ENCODE data around the gene ATN1. TPM values are rescaled to one million over a fixed set of nuclear protein-coding genes. Genes with fewer than 3 reads are reported as not detected.
"Not testable (repeated sequence)": the region's sequence is repeated elsewhere in the genome, so short reads cannot be mapped to it uniquely, and the experiment has no call there.

The ATN1 gene
- 131 and 139 TPM in 2 replicates for total RNA-seq (ENCODE audit: low replicate concordance)
- long read RNA-seq, partial matches to known transcripts: 0 of 1 reads
- long read RNA-seq, other reads (novel, unspliced or antisense): 1 of 1 reads

GRCh38 chr12:6927379-6928021 is at the start of gene ATN1:
TSS of gene ATN1 (plus strand) at chr12:6927959. CDS start at chr12:6934002, 6,043 bp downstream.
- no peaks in the 10 kb centered on the region for H3K9me3 Mint-ChIP-seq
- H3K36me3 Mint-ChIP-seq: peaks cover 17% of the 10 kb centered on the region
- H3K4me3 Mint-ChIP-seq: peak within 1 kb of the TSS; percentile 95
- peak; percentile 84 for DNase-seq (ENCODE audit: extremely low spot score, unreplicated experiment)
- H3K4me1 Mint-ChIP-seq (ENCODE audit: unreplicated experiment): peaks cover 54% of the 10 kb centered on the region
- peak within 1 kb of the TSS; percentile 95 for H3K27ac Mint-ChIP-seq
- H3K27me3 Mint-ChIP-seq: peaks cover 3% of the 10 kb centered on the region
- TF ChIP-seq, protein P1, sequence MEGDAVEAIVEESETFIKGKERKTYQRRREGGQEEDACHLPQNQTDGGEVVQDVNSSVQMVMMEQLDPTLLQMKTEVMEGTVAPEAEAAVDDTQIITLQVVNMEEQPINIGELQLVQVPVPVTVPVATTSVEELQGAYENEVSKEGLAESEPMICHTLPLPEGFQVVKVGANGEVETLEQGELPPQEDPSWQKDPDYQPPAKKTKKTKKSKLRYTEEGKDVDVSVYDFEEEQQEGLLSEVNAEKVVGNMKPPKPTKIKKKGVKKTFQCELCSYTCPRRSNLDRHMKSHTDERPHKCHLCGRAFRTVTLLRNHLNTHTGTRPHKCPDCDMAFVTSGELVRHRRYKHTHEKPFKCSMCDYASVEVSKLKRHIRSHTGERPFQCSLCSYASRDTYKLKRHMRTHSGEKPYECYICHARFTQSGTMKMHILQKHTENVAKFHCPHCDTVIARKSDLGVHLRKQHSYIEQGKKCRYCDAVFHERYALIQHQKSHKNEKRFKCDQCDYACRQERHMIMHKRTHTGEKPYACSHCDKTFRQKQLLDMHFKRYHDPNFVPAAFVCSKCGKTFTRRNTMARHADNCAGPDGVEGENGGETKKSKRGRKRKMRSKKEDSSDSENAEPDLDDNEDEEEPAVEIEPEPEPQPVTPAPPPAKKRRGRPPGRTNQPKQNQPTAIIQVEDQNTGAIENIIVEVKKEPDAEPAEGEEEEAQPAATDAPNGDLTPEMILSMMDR (conservative IDR thresholded peaks at IDR 0.05): no peak

DNA sequence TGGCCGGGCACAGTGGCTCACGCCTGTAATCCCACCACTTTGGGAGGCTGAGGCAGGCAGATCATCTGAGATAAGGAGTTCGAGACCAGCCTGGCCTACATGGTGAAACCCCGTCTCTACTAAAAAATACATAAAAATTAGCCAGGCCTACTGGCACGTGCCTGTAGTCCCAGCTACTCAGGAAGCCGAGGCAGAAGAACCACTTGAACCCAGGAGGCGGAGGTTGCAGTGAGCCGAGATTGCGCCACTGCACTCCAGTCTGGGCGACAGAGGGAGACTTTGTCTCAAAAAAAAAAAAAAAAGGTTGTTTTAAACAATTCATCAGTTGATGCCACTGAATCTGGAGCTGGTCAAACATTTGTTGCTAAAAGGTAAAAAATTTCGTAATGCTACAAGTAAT is 47.9 kb upstream of the ATN1 start:
- not testable (repeated sequence) for H3K27me3 Mint-ChIP-seq; H3K4me3 Mint-ChIP-seq; H3K9me3 Mint-ChIP-seq; DNase-seq (ENCODE audit: extremely low spot score, unreplicated experiment); H3K27ac Mint-ChIP-seq; H3K4me1 Mint-ChIP-seq (ENCODE audit: unreplicated experiment)
- peaks cover 10% of the 10 kb centered on the region for H3K36me3 Mint-ChIP-seq

DNA sequence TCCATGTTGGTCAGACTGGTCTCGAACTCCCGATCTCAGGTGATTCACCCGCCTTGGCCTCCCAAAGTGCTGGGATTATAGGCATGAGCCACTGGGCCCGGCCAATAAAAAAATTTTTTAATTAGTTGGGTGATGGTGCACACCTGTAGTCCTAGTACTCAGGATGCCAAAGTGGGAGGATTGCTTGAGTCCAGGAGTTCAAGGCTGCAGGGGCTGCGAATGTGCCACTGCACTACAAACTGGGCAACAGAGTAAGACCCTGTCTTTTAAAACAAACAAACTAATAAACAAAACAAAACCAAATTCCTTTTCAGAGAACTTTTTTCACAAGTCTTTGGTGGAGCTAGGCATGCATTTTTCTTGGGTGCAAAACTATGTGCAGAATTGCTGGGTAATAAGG is 44.5 kb upstream of the ATN1 start:
- Mint-ChIP-seq H3K4me3 (no peak overlapping the region), H3K9me3 (no peaks in the 10 kb centered on the region), H3K27ac (no peak overlapping the region), H3K4me1 (ENCODE audit: unreplicated experiment) (peaks cover under 1% of the 10 kb centered on the region), H3K27me3 (no peaks in the 10 kb centered on the region), H3K36me3 (peaks cover 3% of the 10 kb centered on the region)
- no peak for DNase-seq (ENCODE audit: extremely low spot score, unreplicated experiment)
- TF ChIP-seq, protein P1 (conservative IDR thresholded peaks at IDR 0.05): no peak

- no peak overlapping the region for H3K4me3 Mint-ChIP-seq
- TF ChIP-seq, protein P1 (conservative IDR thresholded peaks at IDR 0.05): no peak
- no peaks in the 10 kb centered on the region for H3K9me3 Mint-ChIP-seq
- no peak overlapping the region for H3K27ac Mint-ChIP-seq
- H3K27me3 Mint-ChIP-seq: no peaks in the 10 kb centered on the region
- no peak for DNase-seq (ENCODE audit: extremely low spot score, unreplicated experiment)
- peaks cover 3% of the 10 kb centered on the region for H3K36me3 Mint-ChIP-seq
- peaks cover 3% of the 10 kb centered on the region for H3K4me1 Mint-ChIP-seq (ENCODE audit: unreplicated experiment)
These were observed 44.1 kb upstream of the ATN1 start for GRCh38 chr12:6883683-6884082.

- Mint-ChIP-seq H3K4me3 (no peak overlapping the region), H3K27me3 (no peaks in the 10 kb centered on the region), H3K27ac (no peak overlapping the region), H3K36me3 (peaks cover 3% of the 10 kb centered on the region), H3K4me1 (ENCODE audit: unreplicated experiment) (peaks cover 3% of the 10 kb centered on the region), H3K9me3 (no peaks in the 10 kb centered on the region)
- TF ChIP-seq, protein P1 (conservative IDR thresholded peaks at IDR 0.05): no peak
- DNase-seq (ENCODE audit: extremely low spot score, unreplicated experiment): no peak
These were observed 43.2 kb upstream of the ATN1 start for GRCh38 chr12:6884539-6884938.

DNA sequence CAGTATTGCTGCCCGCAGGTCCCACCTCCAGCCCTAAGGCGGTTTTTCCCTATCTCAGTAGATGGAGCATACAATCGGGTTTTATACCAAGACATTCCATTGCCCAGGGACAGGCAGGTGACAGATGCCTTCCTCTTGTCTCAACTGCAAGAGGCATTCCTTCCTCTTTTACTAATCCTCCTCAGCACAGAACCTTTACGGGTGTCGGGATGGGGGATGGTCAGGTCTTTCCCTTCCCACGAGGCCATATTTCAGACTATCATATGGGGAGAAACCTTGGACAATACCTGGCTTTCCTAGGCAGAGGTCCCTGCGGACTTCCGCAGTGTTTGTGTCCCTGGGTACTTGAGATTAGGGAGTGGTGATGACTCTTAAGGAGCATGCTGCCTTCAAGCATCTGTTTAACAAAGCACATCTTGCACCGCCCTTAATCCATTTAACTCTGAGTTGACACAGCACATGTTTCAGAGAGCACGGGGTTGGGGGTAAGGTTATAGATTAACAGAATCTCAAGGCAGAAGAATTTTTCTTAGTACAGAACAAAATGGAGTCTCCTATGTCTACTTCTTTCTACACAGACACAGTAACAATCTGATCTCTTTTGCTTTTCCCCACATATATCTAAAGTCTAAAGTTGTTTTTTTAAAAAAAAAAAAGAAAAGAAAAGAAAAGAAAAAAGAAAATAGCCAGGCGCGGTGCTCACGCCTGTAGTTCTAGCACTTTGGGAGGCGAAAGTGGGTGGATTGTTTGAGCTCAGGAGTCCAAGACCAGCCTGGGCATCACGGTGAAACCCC is 41.4 kb upstream of the ATN1 start:
- peak overlapping the region; percentile 100 for H3K27ac Mint-ChIP-seq
- not testable (repeated sequence) for H3K36me3 Mint-ChIP-seq; H3K9me3 Mint-ChIP-seq; H3K4me1 Mint-ChIP-seq (ENCODE audit: unreplicated experiment); DNase-seq (ENCODE audit: extremely low spot score, unreplicated experiment); H3K27me3 Mint-ChIP-seq
- H3K4me3 Mint-ChIP-seq: peak overlapping the region; percentile 84

All from type B pancreatic cell (in vitro differentiated cells).